Stomach smooth muscle (tissue), 2 donors: Measurements from ENCODE around the gene METTL25B.

ENCODE experiments used
- H3K27ac ChIP-seq: one replicate; pipeline ENCODE4 v1.7.0; 2013; ENCODE audit warnings: mild to moderate bottlenecking, low read length, inconsistent platforms
- H3K27me3 ChIP-seq, 2 donors: one replicate each; pipeline ENCODE4 v1.7.0; 2013; ENCODE audit warnings: low read length in 2 of 2; ENCODE audit not compliant: insufficient read depth in 2 of 2, control insufficient read depth in 1 of 2
- H3K36me3 ChIP-seq, 2 donors: one replicate each; pipeline ENCODE4 v1.7.0; 2013; ENCODE audit warnings: low read length in 2 of 2; ENCODE audit not compliant: control insufficient read depth in 2 of 2, insufficient read depth in 2 of 2
- H3K4me1 ChIP-seq: one replicate; pipeline ENCODE4 v1.7.0; 2013; ENCODE audit warnings: low read length; ENCODE audit not compliant: control insufficient read depth, insufficient read depth
- H3K4me3 ChIP-seq, 2 donors: one replicate each; pipeline ENCODE4 v1.7.0; 2013; ENCODE audit warnings: low read length in 2 of 2
- H3K9ac ChIP-seq, 2 donors: one replicate each; pipeline ENCODE4 v1.7.0; 2013; ENCODE audit warnings: low read length in 2 of 2, mild to moderate bottlenecking in 1 of 2
- H3K9me3 ChIP-seq, 2 donors: one replicate each; pipeline ENCODE4 v1.7.0; 2013; ENCODE audit warnings: low read length in 2 of 2; ENCODE audit not compliant: control insufficient read depth in 2 of 2
- donor health status: healthy.
- donor health status: Pancreatic carcinoma.

The METTL25B gene

GRCh38 chr1:156703741-156704140, 24.5 kb upstream of the METTL25B start:
- Histone ChIP-seq H3K9ac (no peak overlapping the region), H3K27me3 (peaks cover 3 to 14% of the 10 kb centered on the region in 2 donors), H3K9me3 (no peaks in the 10 kb centered on the region), H3K27ac (no peak overlapping the region), H3K4me1 (peaks cover 37% of the 10 kb centered on the region), H3K4me3 (no peak overlapping the region), H3K36me3 (no peaks in the 10 kb centered on the region)

GRCh38 chr1:156704166-156704711, 24.0 kb upstream of the METTL25B start:
- Histone ChIP-seq H3K27ac (no peak overlapping the region), H3K9ac (no peak overlapping the region), H3K36me3 (no peaks in the 10 kb centered on the region), H3K9me3 (no peaks in the 10 kb centered on the region), H3K27me3 (peaks cover under 1 to 14% of the 10 kb centered on the region in 2 donors), H3K4me3 (peak overlapping the region in 1 of 2 donors; percentile 74), H3K4me1 (peaks cover 41% of the 10 kb centered on the region)

GRCh38 chr1:156704930-156705320, 23.3 kb upstream of the METTL25B start:
- H3K9ac ChIP-seq = peak overlapping the region; percentile 36 to 76
- no peak overlapping the region for H3K27ac ChIP-seq
- H3K4me1 ChIP-seq = peaks cover 48% of the 10 kb centered on the region
- peaks cover 0 to 14% of the 10 kb centered on the region in 2 donors for H3K27me3 ChIP-seq
- peak overlapping the region; percentile 63 to 74 for H3K4me3 ChIP-seq
- no peaks in the 10 kb centered on the region for H3K9me3 ChIP-seq
- no peaks in the 10 kb centered on the region for H3K36me3 ChIP-seq

- Histone ChIP-seq H3K9me3 (no peaks in the 10 kb centered on the region), H3K27me3 (peaks cover 0 to 12% of the 10 kb centered on the region in 2 donors), H3K27ac (peak within 1 kb of the TSS; percentile 67), H3K9ac (peak within 1 kb of the TSS; percentile 71 to 76), H3K4me1 (peaks cover 52% of the 10 kb centered on the region), H3K4me3 (peak within 1 kb of the TSS; percentile 63 to 74), H3K36me3 (no peaks in the 10 kb centered on the region)
Observed at GRCh38 chr1:156705321-156705917, 22.9 kb upstream of the METTL25B start, which contains the start of gene CRABP2. CRABP2 (minus strand) TSS chr1:156705583; CDS start chr1:156705446, 137 bp downstream.

GRCh38 chr1:156705918-156706656, 22.2 kb upstream of the METTL25B start:
- peak overlapping the region; percentile 63 to 74 for H3K4me3 ChIP-seq
- peak overlapping the region; percentile 67 for H3K27ac ChIP-seq
- H3K4me1 ChIP-seq = peaks cover 57% of the 10 kb centered on the region

GRCh38 chr1:156706657-156707416, 21.4 kb upstream of the METTL25B start:
- H3K27ac ChIP-seq = peak overlapping the region; percentile 67
- H3K9ac ChIP-seq = peak overlapping the region; percentile 71 to 76
- peaks cover 57% of the 10 kb centered on the region for H3K4me1 ChIP-seq
- peaks cover 0 to 3% of the 10 kb centered on the region in 2 donors for H3K27me3 ChIP-seq
- H3K4me3 ChIP-seq = peak overlapping the region; percentile 63 to 74
- no peaks in the 10 kb centered on the region for H3K36me3 ChIP-seq
- H3K9me3 ChIP-seq = no peaks in the 10 kb centered on the region

More at GRCh38 chr1:156705918-156706656, 22.2 kb upstream of the METTL25B start:
- Histone ChIP-seq H3K36me3 (no peaks in the 10 kb centered on the region), H3K9me3 (no peaks in the 10 kb centered on the region), H3K9ac (peak overlapping the region; percentile 71 to 76), H3K27me3 (peaks cover 0 to 9% of the 10 kb centered on the region in 2 donors)

GRCh38 chr1:156707417-156708217, 20.7 kb upstream of the METTL25B start:
- Histone ChIP-seq H3K4me3 (no peak overlapping the region), H3K9ac (no peak overlapping the region), H3K36me3 (no peaks in the 10 kb centered on the region), H3K27me3 (peaks cover 0 to 3% of the 10 kb centered on the region in 2 donors), H3K9me3 (no peaks in the 10 kb centered on the region), H3K4me1 (peaks cover 57% of the 10 kb centered on the region), H3K27ac (no peak overlapping the region)

GRCh38 chr1:156708218-156708661, 20.0 kb upstream of the METTL25B start:
- H3K27ac ChIP-seq = no peak overlapping the region
- no peak overlapping the region for H3K9ac ChIP-seq
- H3K36me3 ChIP-seq = no peaks in the 10 kb centered on the region
- H3K9me3 ChIP-seq = no peaks in the 10 kb centered on the region
- H3K27me3 ChIP-seq = peaks cover 0 to under 1% of the 10 kb centered on the region in 2 donors
- H3K4me1 ChIP-seq = peaks cover 57% of the 10 kb centered on the region
- no peak overlapping the region for H3K4me3 ChIP-seq

- no peak overlapping the region for H3K4me3 ChIP-seq
- no peaks in the 10 kb centered on the region for H3K36me3 ChIP-seq
- H3K27me3 ChIP-seq = no peaks in the 10 kb centered on the region
- peaks cover 55% of the 10 kb centered on the region for H3K4me1 ChIP-seq
- no peaks in the 10 kb centered on the region for H3K9me3 ChIP-seq
- no peak overlapping the region for H3K9ac ChIP-seq
- H3K27ac ChIP-seq = peak overlapping the region; percentile 18
Observed at GRCh38 chr1:156709031-156709430, 19.2 kb upstream of the METTL25B start.
